Measurements from ENCODE around the gene TLK2.
A peak's percentile ranks its signal among the peaks of the same experiment; 100 is the strongest.

Gene TLK2

DNA sequence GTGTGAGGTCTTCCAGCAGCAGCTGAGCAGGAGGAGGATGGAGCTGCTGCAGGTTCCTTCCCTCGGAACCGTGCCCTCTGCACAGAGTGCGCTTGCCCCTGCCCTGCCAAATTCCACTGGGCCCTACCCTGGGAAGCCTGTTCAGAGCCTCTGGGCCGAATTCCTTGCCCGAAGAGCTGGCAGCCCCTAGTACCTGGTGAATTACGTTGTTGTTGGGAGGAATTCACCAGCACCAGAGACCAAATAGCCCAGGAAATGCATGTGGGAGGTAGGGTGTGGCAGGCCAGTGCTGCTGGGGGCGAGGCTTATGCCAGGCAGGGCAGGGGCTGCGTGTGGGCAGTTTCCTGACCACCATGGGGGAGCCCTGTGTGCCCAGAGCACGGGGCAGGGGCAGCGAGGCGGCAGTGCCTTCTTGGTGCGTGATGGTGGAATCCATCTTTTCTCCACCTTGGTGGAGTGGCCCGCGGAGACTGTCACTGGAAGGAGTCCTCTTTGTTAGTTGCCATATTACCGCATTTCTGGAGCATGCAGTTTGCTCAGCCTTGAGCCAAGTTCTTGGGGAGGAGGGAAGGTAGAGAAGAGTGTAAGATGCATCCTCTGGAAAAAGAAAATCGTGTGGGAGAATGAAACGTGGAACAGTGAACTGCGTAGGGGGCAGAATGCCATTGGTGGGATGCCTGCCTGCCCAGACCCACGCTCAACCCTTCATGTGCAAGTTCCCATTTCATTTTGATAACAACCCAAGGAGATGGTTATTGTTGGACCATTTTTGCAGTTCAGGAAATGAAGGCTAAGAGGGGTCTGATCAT is 151.1 kb downstream of the TLK2 start:
- peak overlapping the region; percentile 73 for H3K4me3 ChIP-seq (replicated peaks; ENCODE audit: low read depth, low read length)
- no peak for TF ChIP-seq CTCF (IDR thresholded peaks at IDR 0.05; ENCODE audit: low read depth, low read length, missing control alignments)
- DNase-seq (ENCODE audit: extremely low read depth, low read depth), result no peak

GRCh38 chr17:62630365-62631085 is 151.9 kb downstream of the TLK2 start:
- no peak for DNase-seq (ENCODE audit: extremely low read depth, low read depth)
- no peak for TF ChIP-seq CTCF (IDR thresholded peaks at IDR 0.05; ENCODE audit: low read depth, low read length, missing control alignments)
- H3K4me3 ChIP-seq (replicated peaks; ENCODE audit: low read depth, low read length), result peak overlapping the region; percentile 73

- no peak overlapping the region for H3K4me3 ChIP-seq (replicated peaks; ENCODE audit: low read depth, low read length)
- TF ChIP-seq CTCF (IDR thresholded peaks at IDR 0.05; ENCODE audit: low read depth, low read length, missing control alignments), result no peak
- DNase-seq (ENCODE audit: extremely low read depth, low read depth), result no peak
Observed at GRCh38 chr17:62631086-62631935, 152.7 kb downstream of the TLK2 start.

DNA sequence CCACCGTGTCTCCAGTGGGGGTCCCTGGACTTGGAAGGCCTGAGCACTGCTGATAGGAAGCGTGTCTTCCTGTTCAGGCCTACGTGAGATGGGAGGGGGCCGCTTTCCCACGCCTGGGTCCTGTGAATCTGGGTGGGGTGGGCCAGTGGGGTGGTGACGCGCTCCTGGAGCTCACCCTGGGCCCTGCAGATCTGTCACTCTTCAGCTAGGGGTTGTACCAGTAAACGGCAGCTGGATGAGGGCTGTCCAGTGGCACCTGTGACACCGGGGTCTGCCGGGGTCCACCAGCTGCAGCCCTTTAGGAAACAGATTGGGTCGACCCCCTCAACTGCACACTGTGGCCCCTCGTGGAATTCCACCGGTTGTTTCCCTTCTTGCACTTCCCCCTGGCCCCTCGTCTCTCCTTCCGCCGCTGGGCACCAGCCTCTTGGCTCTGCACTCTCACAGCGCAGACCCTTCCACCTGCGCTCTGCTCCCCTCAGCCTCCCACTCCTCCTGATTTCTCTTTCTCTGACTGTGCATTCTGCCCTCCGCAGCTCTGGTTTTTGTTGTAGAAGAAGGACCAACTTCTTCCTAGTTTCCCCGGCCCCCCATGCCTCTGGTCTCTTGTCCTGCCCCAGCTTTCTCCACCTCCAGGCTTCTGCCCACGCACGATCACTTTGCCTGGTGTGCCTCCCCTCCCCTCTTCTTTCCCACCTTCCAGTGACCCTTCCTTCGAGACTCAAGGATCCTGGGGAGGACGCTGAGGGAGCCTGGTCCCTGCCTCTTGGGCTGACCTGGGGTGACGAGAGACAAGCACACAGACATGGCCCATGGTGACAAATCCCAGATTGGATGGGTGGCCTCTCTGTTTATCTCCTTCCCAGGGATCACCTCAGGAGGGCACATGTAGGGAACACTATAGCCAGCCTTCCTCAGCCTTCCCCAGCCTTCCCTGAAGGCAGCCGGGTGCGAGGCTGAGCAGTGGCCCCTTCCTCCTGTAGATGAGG is 153.6 kb downstream of the TLK2 start:
- H3K4me3 ChIP-seq (replicated peaks; ENCODE audit: low read depth, low read length), result no peak overlapping the region
- no peak for DNase-seq (ENCODE audit: extremely low read depth, low read depth)
- no peak for TF ChIP-seq CTCF (IDR thresholded peaks at IDR 0.05; ENCODE audit: low read depth, low read length, missing control alignments)

- DNase-seq (ENCODE audit: extremely low read depth, low read depth), result no peak
- TF ChIP-seq CTCF (IDR thresholded peaks at IDR 0.05; ENCODE audit: low read depth, low read length, missing control alignments), result no peak
- no peak overlapping the region for H3K4me3 ChIP-seq (replicated peaks; ENCODE audit: low read depth, low read length)
Observed at GRCh38 chr17:62637809-62638208, 159.2 kb downstream of the TLK2 start.

DNA sequence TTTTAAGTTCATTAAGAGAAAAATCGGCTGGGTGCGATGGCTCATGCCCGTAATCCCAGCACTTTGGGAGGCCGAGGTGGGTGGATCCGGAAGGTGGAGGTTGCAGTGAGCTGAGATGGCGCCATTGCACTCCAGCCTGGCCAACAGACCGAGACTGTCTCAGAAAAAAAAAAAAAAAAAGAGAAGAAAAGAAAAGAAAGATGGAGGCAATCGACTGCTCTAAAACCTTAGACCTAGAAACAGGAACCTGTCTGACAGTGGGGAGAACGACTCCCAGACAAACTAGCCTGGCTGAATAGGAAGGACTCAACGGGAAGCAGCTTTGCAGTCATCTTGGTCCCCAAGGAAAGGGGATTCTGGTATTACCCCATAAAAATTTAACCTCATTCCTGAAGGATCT is 162.5 kb downstream of the TLK2 start:
- no peak for DNase-seq (ENCODE audit: extremely low read depth, low read depth)
- no peak for TF ChIP-seq CTCF (IDR thresholded peaks at IDR 0.05; ENCODE audit: low read depth, low read length, missing control alignments)
- no peak overlapping the region for H3K4me3 ChIP-seq (replicated peaks; ENCODE audit: low read depth, low read length)
